Chondrocyte (in vitro differentiated cells): ENCODE results near the gene RAB3IL1. TPM values are rescaled to one million over a fixed set of nuclear protein-coding genes. Genes with fewer than 3 reads are reported as not detected.
"Not testable (repeated sequence)": the region's sequence is repeated elsewhere in the genome, so short reads cannot be mapped to it uniquely, and the experiment has no call there.

Experiments
- DNase-seq: peaks from one replicate; pipeline ENCODE4 v3.0.0; 2021; ENCODE audit warnings: mixed read lengths, low spot score
- H3K27ac Mint-ChIP-seq: one replicate; pipeline ENCODE4 v1.8.0; 2021; ENCODE audit warnings: mild to moderate bottlenecking, moderate library complexity, mixed read lengths; ENCODE audit not compliant: unreplicated experiment
- H3K27me3 Mint-ChIP-seq: 2 replicates; pipeline ENCODE4 v1.8.0; 2021; ENCODE audit warnings: low read depth, mixed read lengths
- H3K36me3 Mint-ChIP-seq: 2 replicates; pipeline ENCODE4 v1.8.0; 2021; ENCODE audit warnings: low read depth, mixed read lengths
- H3K4me1 Mint-ChIP-seq: 2 replicates; pipeline ENCODE4 v1.8.0; 2021; ENCODE audit warnings: low read depth, mild to moderate bottlenecking, mixed read lengths
- H3K4me3 Mint-ChIP-seq: one replicate; pipeline ENCODE4 v1.8.0; 2021; ENCODE audit warnings: mild to moderate bottlenecking, moderate library complexity, mixed read lengths; ENCODE audit not compliant: unreplicated experiment
- H3K9me3 Mint-ChIP-seq: 2 replicates; pipeline ENCODE4 v1.8.0; 2021; ENCODE audit warnings: low read depth, mixed read lengths
- total RNA-seq: library from RNA; stranded (reverse); gene quantifications from 3 replicates; pipeline ENCODE4 v1.2.1, GENCODE V29; 2021
- TF ChIP-seq, protein P1 (sequence below): fragments of 200-600 bp; sonication (generic); IDR thresholded peaks from 2 replicates; pipeline ENCODE4 v1.5.0; 2021; ENCODE audit warnings: antibody characterized with exemption, mild to moderate bottlenecking, moderate library complexity

RAB3IL1 gene
- total RNA-seq, 1 donor from 2014 or later: 24.7 TPM

DNA sequence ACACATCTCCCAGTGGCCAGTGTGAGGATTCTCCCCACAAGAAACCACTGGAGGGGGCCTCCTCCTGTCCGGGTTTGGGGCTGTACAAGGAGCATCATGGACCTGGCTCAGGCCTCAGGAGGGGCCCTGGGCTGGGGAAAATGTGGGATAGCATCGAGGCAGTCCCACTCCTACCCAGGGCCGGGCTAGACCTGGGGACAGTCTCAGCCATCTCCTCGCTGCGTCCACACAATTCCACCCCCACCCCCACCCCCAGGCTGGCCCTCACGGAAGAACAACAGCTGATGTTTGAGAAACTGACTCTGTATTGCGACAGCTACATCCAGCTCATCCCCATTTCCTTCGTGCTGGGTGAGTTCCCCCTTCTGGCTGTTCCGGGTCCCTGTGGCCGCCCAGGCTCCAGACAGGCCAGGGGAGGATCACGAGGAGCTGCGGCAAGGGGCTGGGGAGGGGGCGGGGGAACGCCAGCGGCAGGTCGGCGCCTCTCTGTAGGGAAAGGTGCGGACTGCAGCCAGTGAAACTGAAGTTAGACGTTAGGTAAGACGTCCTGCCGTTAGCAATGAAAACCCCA, 37.6 kb upstream of the RAB3IL1 start:
- no peak for DNase-seq
- no peaks in the 10 kb centered on the region for H3K27me3 Mint-ChIP-seq
- TF ChIP-seq, protein P1, sequence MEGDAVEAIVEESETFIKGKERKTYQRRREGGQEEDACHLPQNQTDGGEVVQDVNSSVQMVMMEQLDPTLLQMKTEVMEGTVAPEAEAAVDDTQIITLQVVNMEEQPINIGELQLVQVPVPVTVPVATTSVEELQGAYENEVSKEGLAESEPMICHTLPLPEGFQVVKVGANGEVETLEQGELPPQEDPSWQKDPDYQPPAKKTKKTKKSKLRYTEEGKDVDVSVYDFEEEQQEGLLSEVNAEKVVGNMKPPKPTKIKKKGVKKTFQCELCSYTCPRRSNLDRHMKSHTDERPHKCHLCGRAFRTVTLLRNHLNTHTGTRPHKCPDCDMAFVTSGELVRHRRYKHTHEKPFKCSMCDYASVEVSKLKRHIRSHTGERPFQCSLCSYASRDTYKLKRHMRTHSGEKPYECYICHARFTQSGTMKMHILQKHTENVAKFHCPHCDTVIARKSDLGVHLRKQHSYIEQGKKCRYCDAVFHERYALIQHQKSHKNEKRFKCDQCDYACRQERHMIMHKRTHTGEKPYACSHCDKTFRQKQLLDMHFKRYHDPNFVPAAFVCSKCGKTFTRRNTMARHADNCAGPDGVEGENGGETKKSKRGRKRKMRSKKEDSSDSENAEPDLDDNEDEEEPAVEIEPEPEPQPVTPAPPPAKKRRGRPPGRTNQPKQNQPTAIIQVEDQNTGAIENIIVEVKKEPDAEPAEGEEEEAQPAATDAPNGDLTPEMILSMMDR: peak; percentile 67
- peak overlapping the region; percentile 61 for H3K4me3 Mint-ChIP-seq
- H3K27ac Mint-ChIP-seq: peak overlapping the region; percentile 89
- H3K36me3 Mint-ChIP-seq: peaks cover 2% of the 10 kb centered on the region
- H3K4me1 Mint-ChIP-seq: peaks cover 28% of the 10 kb centered on the region
- no peaks in the 10 kb centered on the region for H3K9me3 Mint-ChIP-seq

DNA sequence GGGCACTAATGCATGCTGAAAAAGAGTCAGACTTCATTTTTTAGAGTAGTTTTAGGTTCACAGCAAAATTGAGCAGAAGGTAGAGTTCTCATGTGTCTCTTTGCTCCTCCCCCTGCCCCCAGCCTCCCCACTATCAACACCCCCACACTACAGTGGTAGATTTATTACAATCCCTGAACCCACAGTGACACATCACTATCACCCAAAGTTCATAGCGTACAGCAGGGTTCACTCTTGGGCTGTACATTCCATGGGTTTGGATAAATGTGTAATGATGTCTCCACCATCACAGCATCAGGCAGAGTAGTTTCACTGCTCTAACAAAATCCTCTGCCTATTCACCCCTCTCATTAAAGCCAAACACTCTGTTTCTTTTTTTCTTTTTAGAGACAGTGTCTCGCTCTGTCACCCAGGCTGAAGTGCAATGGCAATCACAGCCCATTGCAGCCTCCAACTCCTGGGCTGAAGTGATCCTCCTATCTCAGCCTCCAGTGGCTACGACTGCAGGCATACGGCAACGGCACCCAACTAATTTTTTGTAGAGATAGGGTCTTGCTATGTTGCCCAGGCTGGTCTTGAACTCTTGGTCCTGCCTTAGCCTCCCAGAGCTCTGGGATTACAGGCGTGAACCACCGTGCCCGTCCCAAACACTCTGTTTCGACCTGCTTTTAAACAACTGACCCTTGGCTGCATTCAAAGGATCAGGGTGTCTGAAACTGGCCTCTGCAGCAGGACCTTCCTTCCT, 36.9 kb upstream of the RAB3IL1 start:
- no peak for DNase-seq
- Mint-ChIP-seq H3K4me3 (no peak overlapping the region), H3K27me3 (no peaks in the 10 kb centered on the region), H3K36me3 (peaks cover 2% of the 10 kb centered on the region), H3K4me1 (peaks cover 35% of the 10 kb centered on the region), H3K9me3 (no peaks in the 10 kb centered on the region), H3K27ac (peak overlapping the region; percentile 89)
- TF ChIP-seq, protein P1: no peak

DNA sequence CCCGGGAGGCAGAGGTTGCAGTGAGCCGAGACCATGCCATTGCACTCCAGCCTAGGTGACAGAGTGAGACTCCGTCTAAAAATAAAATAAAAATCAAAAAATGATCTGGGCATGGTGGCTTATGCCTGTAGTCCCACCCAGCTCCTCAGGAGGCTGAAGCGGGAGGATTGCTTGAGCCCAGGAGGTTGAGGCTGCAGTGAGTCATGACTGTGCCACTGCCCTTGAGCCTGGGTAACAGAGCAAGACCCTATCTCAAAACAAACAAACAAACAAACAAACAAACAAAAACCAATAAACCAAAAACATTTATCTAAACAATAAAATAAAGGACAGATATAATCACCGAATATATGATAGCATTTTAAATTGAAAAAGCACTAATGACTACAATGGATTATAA, 36.3 kb upstream of the RAB3IL1 start:
- not testable (repeated sequence) for H3K36me3 Mint-ChIP-seq, H3K4me3 Mint-ChIP-seq, H3K9me3 Mint-ChIP-seq, H3K27ac Mint-ChIP-seq, DNase-seq, H3K27me3 Mint-ChIP-seq
- H3K4me1 Mint-ChIP-seq: peaks cover 41% of the 10 kb centered on the region

DNA sequence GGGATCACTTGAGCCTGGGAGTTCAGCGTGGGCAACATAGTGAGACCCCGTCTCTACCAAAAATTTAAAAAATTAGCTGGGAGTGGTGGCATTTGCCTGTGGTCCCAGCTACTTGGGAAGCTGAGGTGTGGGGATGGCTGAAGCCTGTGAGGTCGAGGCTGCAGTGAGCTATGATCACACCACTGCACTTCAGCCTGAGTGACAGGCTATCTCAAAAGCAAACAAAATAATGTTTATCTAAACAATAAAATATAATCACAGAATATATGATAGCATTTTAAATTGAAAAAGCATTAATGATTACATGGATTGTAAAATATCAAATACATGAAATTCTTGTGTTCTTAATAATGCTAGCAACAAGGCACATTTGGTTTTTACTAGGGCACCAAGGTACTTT, 35.5 kb upstream of the RAB3IL1 start:
- no peak overlapping the region for H3K4me3 Mint-ChIP-seq
- no peaks in the 10 kb centered on the region for H3K36me3 Mint-ChIP-seq
- H3K9me3 Mint-ChIP-seq: no peaks in the 10 kb centered on the region
- peaks cover 46% of the 10 kb centered on the region for H3K4me1 Mint-ChIP-seq
- no peaks in the 10 kb centered on the region for H3K27me3 Mint-ChIP-seq
- no peak for DNase-seq
- H3K27ac Mint-ChIP-seq: no peak overlapping the region
- TF ChIP-seq, protein P1: no peak

DNA sequence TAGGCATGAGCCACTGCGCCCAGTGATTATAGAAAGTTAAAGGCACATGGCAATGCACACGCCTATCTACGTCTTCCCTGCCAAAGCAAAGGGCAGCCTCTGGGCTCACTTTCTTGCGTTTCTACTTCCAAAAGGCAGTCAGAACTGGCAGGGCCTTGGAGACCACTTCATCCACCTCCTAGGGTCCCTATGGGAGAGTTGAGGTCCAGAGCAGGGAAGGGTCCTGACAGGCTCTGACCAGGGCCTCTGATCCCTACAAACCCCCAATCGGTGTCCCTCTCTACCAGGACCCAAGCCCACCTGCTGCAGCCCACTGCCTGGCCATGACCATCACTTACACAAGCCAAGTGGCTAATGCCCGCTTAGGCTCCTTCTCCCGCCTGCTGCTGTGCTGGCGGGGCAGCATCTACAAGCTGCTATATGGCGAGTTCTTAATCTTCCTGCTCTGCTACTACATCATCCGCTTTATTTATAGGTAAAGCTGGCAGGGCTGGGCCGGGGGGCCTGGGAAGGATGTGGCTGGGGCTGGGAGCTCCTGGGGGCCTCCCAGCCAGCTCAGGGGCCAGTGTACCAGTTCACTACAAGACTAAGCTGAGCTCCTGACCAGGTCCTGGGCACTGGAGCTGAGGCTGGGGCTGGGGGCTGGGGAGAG, 34.2 kb upstream of the RAB3IL1 start:
- TF ChIP-seq, protein P1: no peak
- Mint-ChIP-seq H3K27me3 (no peaks in the 10 kb centered on the region), H3K4me3 (no peak overlapping the region), H3K36me3 (no peaks in the 10 kb centered on the region), H3K9me3 (no peaks in the 10 kb centered on the region), H3K4me1 (peaks cover 57% of the 10 kb centered on the region), H3K27ac (peak overlapping the region; percentile 63)
- no peak for DNase-seq
